ENCODE measurements around the gene CFLAR.

The CFLAR gene

GRCh38 chr2:201218780-201219179 lies 102.8 kb downstream of the CFLAR start:
- no peak for ATAC-seq
- no peak for TF ChIP-seq OSR1 (CRISPR knock-in tag; IDR thresholded peaks at IDR 0.05)
- no peak for TF ChIP-seq ARNTL (CRISPR knock-in tag; IDR thresholded peaks at IDR 0.05; ENCODE audit: borderline replicate concordance, low read depth)
- TF ChIP-seq PPARA (CRISPR knock-in tag; IDR thresholded peaks at IDR 0.05; ENCODE audit: borderline replicate concordance), result no peak
- no peak for TF ChIP-seq SNAI2 (CRISPR knock-in tag; IDR thresholded peaks at IDR 0.05)
- no peak for TF ChIP-seq ZNF70 (CRISPR knock-in tag; IDR thresholded peaks at IDR 0.05)
- no peak for TF ChIP-seq ZFP3 (CRISPR knock-in tag; IDR thresholded peaks at IDR 0.05)
- TF ChIP-seq ZFP30 (CRISPR knock-in tag; IDR thresholded peaks at IDR 0.05), result no peak
- TF ChIP-seq TCF4 (CRISPR knock-in tag; IDR thresholded peaks at IDR 0.05; ENCODE audit: borderline replicate concordance), result no peak
- no peak for TF ChIP-seq GLIS3 (CRISPR knock-in tag; IDR thresholded peaks at IDR 0.05)
- no peak for TF ChIP-seq TSHZ2 (CRISPR knock-in tag; IDR thresholded peaks at IDR 0.05)
- no peak for TF ChIP-seq BACH2 (CRISPR knock-in tag; IDR thresholded peaks at IDR 0.05; ENCODE audit: borderline replicate concordance)
- no peak for TF ChIP-seq CSDC2 (CRISPR knock-in tag; IDR thresholded peaks at IDR 0.05)
- TF ChIP-seq CREB5 (CRISPR knock-in tag; IDR thresholded peaks at IDR 0.05; ENCODE audit: low read depth), result no peak
- no peak for TF ChIP-seq POU6F1 (CRISPR knock-in tag; IDR thresholded peaks at IDR 0.05; ENCODE audit: borderline replicate concordance, low read depth)

GRCh38 chr2:201219328-201220096 lies 103.5 kb downstream of the CFLAR start:
- TF ChIP-seq PATZ1 (CRISPR knock-in tag; IDR thresholded peaks at IDR 0.05; ENCODE audit: borderline replicate concordance) (no peak), ZFP30 (CRISPR knock-in tag; IDR thresholded peaks at IDR 0.05) (no peak), BACH2 (CRISPR knock-in tag; IDR thresholded peaks at IDR 0.05; ENCODE audit: borderline replicate concordance) (no peak), TOX (CRISPR knock-in tag; IDR thresholded peaks at IDR 0.05; ENCODE audit: borderline replicate concordance) (no peak), GLIS3 (CRISPR knock-in tag; IDR thresholded peaks at IDR 0.05) (no peak)
- no peak for ATAC-seq

GRCh38 chr2:201220102-201220570 lies 104.2 kb downstream of the CFLAR start:
- ATAC-seq, result no peak
- TF ChIP-seq PPARA (CRISPR knock-in tag; IDR thresholded peaks at IDR 0.05; ENCODE audit: borderline replicate concordance) (no peak), ZC3H10 (CRISPR knock-in tag; IDR thresholded peaks at IDR 0.05) (no peak), ARNTL (CRISPR knock-in tag; IDR thresholded peaks at IDR 0.05; ENCODE audit: borderline replicate concordance, low read depth) (no peak), GLIS3 (CRISPR knock-in tag; IDR thresholded peaks at IDR 0.05) (no peak), ZNF70 (CRISPR knock-in tag; IDR thresholded peaks at IDR 0.05) (no peak), BACH2 (CRISPR knock-in tag; IDR thresholded peaks at IDR 0.05; ENCODE audit: borderline replicate concordance) (no peak), TCF4 (CRISPR knock-in tag; IDR thresholded peaks at IDR 0.05; ENCODE audit: borderline replicate concordance) (no peak), POU6F1 (CRISPR knock-in tag; IDR thresholded peaks at IDR 0.05; ENCODE audit: borderline replicate concordance, low read depth) (no peak), RARB (CRISPR knock-in tag; IDR thresholded peaks at IDR 0.05) (no peak), CREB5 (CRISPR knock-in tag; IDR thresholded peaks at IDR 0.05; ENCODE audit: low read depth) (no peak), TOX (CRISPR knock-in tag; IDR thresholded peaks at IDR 0.05; ENCODE audit: borderline replicate concordance) (no peak), OSR1 (CRISPR knock-in tag; IDR thresholded peaks at IDR 0.05) (no peak), PATZ1 (CRISPR knock-in tag; IDR thresholded peaks at IDR 0.05; ENCODE audit: borderline replicate concordance) (no peak), ZNF565 (CRISPR knock-in tag; conservative IDR thresholded peaks at IDR 0.05; ENCODE audit: low read depth) (no peak), ZFP3 (CRISPR knock-in tag; IDR thresholded peaks at IDR 0.05) (no peak)
